ENCODE data around the gene TANGO2.

The TANGO2 gene

DNA sequence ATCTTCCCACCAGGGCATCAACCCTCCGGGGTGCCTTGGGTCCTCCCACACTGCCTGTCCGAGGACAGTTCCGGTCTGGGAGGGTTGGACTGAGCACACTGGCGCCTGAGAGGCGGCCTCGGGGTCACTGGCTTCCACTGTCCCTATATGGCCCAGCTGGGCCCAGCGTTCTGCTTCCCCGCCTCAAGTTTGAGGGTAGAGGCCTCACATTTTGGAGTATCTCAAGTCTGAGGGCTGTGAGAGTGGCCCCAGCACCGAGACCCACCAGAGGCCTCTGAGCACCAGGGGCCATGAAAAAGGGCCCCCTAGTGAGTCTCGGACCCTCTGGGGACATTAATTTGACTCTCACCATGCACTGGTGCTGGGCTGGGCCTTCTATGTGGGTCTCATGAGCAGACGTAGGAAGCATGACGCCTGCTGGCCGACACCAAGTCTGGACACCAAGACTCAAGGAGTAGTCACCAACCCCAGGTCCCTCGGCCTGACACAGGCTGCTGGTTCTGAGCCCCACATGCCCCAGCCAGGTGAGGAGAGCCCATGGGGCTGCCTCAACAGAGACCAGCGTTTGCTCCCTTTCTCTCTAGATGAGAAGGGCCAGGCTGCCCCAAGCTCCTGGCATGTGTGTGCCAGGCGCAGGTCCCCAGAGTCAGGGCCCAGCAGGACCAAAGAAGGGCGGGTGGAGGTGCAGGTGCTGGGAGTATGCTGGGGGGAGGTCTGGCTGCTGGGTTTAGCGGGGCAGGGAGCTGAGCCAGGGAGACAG lies 31.8 kb upstream of the TANGO2 start:
- Histone ChIP-seq H2AFZ (ENCODE audit: low read length) (no peak overlapping the region), H3K27me3 (ENCODE audit: insufficient read depth, low read length) (0 out of 2 replicates have a peak, but pooled peaks cover 3% of the 10 kb centered on the region), H3K4me3 (ENCODE audit: low read depth, low read length, poor library complexity, severe bottlenecking) (no peak overlapping the region), H3K27ac (ENCODE audit: low read depth, low read length, poor library complexity, severe bottlenecking) (no peak overlapping the region), H3K36me3 (ENCODE audit: insufficient read depth, low read length) (no peaks in the 10 kb centered on the region), H3K9me2 (ENCODE audit: low read depth, low read length) (no peaks in the 10 kb centered on the region), H3K9me3 (ENCODE audit: low read length) (no peaks in the 10 kb centered on the region), H3F3A (ENCODE audit: insufficient read depth, low read length) (no peaks in the 10 kb centered on the region), H3K9ac (ENCODE audit: low read length) (no peak overlapping the region), H3K4me1 (ENCODE audit: insufficient read depth, low read length, severe bottlenecking) (peaks cover 8% of the 10 kb centered on the region), H3K4me2 (ENCODE audit: low read length) (no peak overlapping the region), H3K79me2 (ENCODE audit: insufficient read depth, low read length) (no peaks in the 10 kb centered on the region), H4K20me1 (ENCODE audit: insufficient read depth, low read length) (no peaks in the 10 kb centered on the region)
- TF ChIP-seq EZH2 (IDR thresholded peaks at IDR 0.05; ENCODE audit: borderline replicate concordance, low read length), result no peak
- TF ChIP-seq, protein P1, sequence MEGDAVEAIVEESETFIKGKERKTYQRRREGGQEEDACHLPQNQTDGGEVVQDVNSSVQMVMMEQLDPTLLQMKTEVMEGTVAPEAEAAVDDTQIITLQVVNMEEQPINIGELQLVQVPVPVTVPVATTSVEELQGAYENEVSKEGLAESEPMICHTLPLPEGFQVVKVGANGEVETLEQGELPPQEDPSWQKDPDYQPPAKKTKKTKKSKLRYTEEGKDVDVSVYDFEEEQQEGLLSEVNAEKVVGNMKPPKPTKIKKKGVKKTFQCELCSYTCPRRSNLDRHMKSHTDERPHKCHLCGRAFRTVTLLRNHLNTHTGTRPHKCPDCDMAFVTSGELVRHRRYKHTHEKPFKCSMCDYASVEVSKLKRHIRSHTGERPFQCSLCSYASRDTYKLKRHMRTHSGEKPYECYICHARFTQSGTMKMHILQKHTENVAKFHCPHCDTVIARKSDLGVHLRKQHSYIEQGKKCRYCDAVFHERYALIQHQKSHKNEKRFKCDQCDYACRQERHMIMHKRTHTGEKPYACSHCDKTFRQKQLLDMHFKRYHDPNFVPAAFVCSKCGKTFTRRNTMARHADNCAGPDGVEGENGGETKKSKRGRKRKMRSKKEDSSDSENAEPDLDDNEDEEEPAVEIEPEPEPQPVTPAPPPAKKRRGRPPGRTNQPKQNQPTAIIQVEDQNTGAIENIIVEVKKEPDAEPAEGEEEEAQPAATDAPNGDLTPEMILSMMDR (IDR thresholded peaks at IDR 0.05; ENCODE audit: low read length), result no peak

DNA sequence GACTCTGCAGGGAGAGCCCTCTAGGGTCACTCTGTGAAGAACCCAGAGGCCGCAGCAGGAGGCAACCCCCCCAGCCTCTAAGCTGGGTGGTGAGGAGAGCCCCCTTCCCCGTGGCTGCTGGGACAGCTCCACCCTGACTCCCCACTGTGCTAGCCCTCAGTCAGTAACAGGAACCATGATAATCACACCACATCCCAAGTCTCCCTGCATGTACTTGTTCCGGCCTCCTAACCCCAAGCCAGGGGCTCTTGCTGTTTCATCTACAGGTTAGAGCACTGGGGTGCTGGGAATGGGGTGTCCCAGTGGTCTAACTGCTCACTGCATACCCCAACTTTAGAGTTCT lies 31.2 kb upstream of the TANGO2 start:
- TF ChIP-seq, protein P1 (IDR thresholded peaks at IDR 0.05; ENCODE audit: low read length), result no peak
- TF ChIP-seq EZH2 (IDR thresholded peaks at IDR 0.05; ENCODE audit: borderline replicate concordance, low read length), result no peak
- H3K9me3 ChIP-seq (ENCODE audit: low read length), result no peaks in the 10 kb centered on the region
- no peak overlapping the region for H3K27ac ChIP-seq (ENCODE audit: low read depth, low read length, poor library complexity, severe bottlenecking)
- H3K4me2 ChIP-seq (ENCODE audit: low read length), result no peak overlapping the region
- H3K4me3 ChIP-seq (ENCODE audit: low read depth, low read length, poor library complexity, severe bottlenecking), result no peak overlapping the region
- 0 out of 2 replicates have a peak, but pooled peaks cover 4% of the 10 kb centered on the region for H3K27me3 ChIP-seq (ENCODE audit: insufficient read depth, low read length)
- H3K79me2 ChIP-seq (ENCODE audit: insufficient read depth, low read length), result no peaks in the 10 kb centered on the region
- H3K9me2 ChIP-seq (ENCODE audit: low read depth, low read length), result no peaks in the 10 kb centered on the region
- no peak overlapping the region for H3K9ac ChIP-seq (ENCODE audit: low read length)
- H3K36me3 ChIP-seq (ENCODE audit: insufficient read depth, low read length), result no peaks in the 10 kb centered on the region
- no peaks in the 10 kb centered on the region for H4K20me1 ChIP-seq (ENCODE audit: insufficient read depth, low read length)
- H2AFZ ChIP-seq (ENCODE audit: low read length), result no peak overlapping the region
- no peaks in the 10 kb centered on the region for H3F3A ChIP-seq (ENCODE audit: insufficient read depth, low read length)
- peaks cover 8% of the 10 kb centered on the region for H3K4me1 ChIP-seq (ENCODE audit: insufficient read depth, low read length, severe bottlenecking)

DNA sequence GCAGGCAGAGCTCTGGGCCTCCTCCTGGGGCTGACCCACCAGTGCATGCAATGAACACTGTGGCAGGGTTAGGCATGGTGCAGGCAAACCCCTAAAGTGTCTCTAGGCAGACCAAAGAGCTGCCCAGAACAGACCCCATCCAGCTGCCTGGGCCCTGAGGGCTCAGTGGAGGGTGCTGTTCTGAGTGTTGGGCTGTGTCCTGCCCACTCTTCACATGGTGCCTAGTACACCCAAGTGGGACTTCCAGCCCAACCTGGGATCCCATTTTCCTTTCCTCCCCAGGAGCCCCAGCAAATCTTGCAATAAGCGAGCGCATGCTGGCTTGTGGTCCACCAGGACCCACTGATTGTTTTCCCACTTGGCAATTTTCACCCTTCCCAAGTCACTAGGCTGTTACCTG lies 30.7 kb upstream of the TANGO2 start:
- H3K4me2 ChIP-seq (ENCODE audit: low read length), result no peak overlapping the region

More for the DNA sequence above, 30.7 kb upstream of the TANGO2 start:
- no peaks in the 10 kb centered on the region for H3F3A ChIP-seq (ENCODE audit: insufficient read depth, low read length)
- no peaks in the 10 kb centered on the region for H3K36me3 ChIP-seq (ENCODE audit: insufficient read depth, low read length)
- H3K9me3 ChIP-seq (ENCODE audit: low read length), result no peaks in the 10 kb centered on the region
- peaks cover 8% of the 10 kb centered on the region for H3K4me1 ChIP-seq (ENCODE audit: insufficient read depth, low read length, severe bottlenecking)
- peaks cover 7% of the 10 kb centered on the region; the same call in 1 of the 2 replicates for H3K27me3 ChIP-seq (ENCODE audit: insufficient read depth, low read length)
- H2AFZ ChIP-seq (ENCODE audit: low read length), result no peak overlapping the region
- no peaks in the 10 kb centered on the region for H4K20me1 ChIP-seq (ENCODE audit: insufficient read depth, low read length)
- H3K27ac ChIP-seq (ENCODE audit: low read depth, low read length, poor library complexity, severe bottlenecking), result no peak overlapping the region
- no peaks in the 10 kb centered on the region for H3K9me2 ChIP-seq (ENCODE audit: low read depth, low read length)
- no peaks in the 10 kb centered on the region for H3K79me2 ChIP-seq (ENCODE audit: insufficient read depth, low read length)
- H3K9ac ChIP-seq (ENCODE audit: low read length), result no peak overlapping the region
- no peak overlapping the region for H3K4me3 ChIP-seq (ENCODE audit: low read depth, low read length, poor library complexity, severe bottlenecking)
- TF ChIP-seq, protein P1 (IDR thresholded peaks at IDR 0.05; ENCODE audit: low read length), result no peak
- no peak for TF ChIP-seq EZH2 (IDR thresholded peaks at IDR 0.05; ENCODE audit: borderline replicate concordance, low read length)
